IPS-NIHi11 (cell line): Measurements from ENCODE around the gene KLK4.

Experiments used
- DNase-seq: peaks from one replicate; pipeline ENCODE4 v3.0.0; 2012; ENCODE audit warnings: mixed read lengths, low spot score

Gene KLK4

GRCh38 chr19:50911206-50912101 is at the start of gene KLK4:
Gene KLK4, minus strand, starts transcription at chr19:50911395. Its CDS starts 657 bp downstream, at chr19:50910738.
- DNase-seq = no peak

GRCh38 chr19:50959731-50960500 is 48.7 kb upstream of the KLK4 start:
- DNase-seq = no peak

- no peak for DNase-seq
These were observed 46.4 kb upstream of the KLK4 start for GRCh38 chr19:50957587-50957986.

- no peak for DNase-seq
These were observed 41.7 kb upstream of the KLK4 start, which contains the start of gene KLK5 for GRCh38 chr19:50952910-50953309. Gene KLK5, minus strand, starts transcription at chr19:50953038. Its CDS starts 381 bp downstream, at chr19:50952657.

- DNase-seq = peak; percentile 34
These were observed 38.7 kb upstream of the KLK4 start for GRCh38 chr19:50949861-50950260.

- DNase-seq = no peak
These were observed 35.9 kb upstream of the KLK4 start for GRCh38 chr19:50947123-50947522.

GRCh38 chr19:50944795-50945194 is 33.6 kb upstream of the KLK4 start:
- no peak for DNase-seq

GRCh38 chr19:50943074-50943828 is 32.1 kb upstream of the KLK4 start:
- DNase-seq = no peak

- no peak for DNase-seq
These were observed 28.4 kb upstream of the KLK4 start for GRCh38 chr19:50939596-50939995.

- no peak for DNase-seq
These were observed 22.4 kb upstream of the KLK4 start for GRCh38 chr19:50933640-50934039.

- DNase-seq = no peak
These were observed 21.5 kb upstream of the KLK4 start for GRCh38 chr19:50932690-50933083.

- no peak for DNase-seq
These were observed 21.0 kb upstream of the KLK4 start for GRCh38 chr19:50932018-50932689.

GRCh38 chr19:50931023-50931422 is 19.8 kb upstream of the KLK4 start:
- DNase-seq = no peak

- DNase-seq = no peak
These were observed 17.6 kb upstream of the KLK4 start for GRCh38 chr19:50928831-50929230.

GRCh38 chr19:50926144-50926543 is 14.9 kb upstream of the KLK4 start:
- DNase-seq = no peak

- DNase-seq = no peak
These were observed 14.5 kb upstream of the KLK4 start for GRCh38 chr19:50925734-50926133.

- DNase-seq = no peak
These were observed 13.4 kb upstream of the KLK4 start for GRCh38 chr19:50924586-50924985.

- DNase-seq = peak; percentile 92
These were observed 11.2 kb upstream of the KLK4 start for GRCh38 chr19:50922317-50922853.

GRCh38 chr19:50921426-50922316 is 10.5 kb upstream of the KLK4 start:
- DNase-seq = no peak

GRCh38 chr19:50916069-50916468 is 4.9 kb upstream of the KLK4 start:
- no peak for DNase-seq
